SK-N-DZ (cell line): Measurements from ENCODE around the gene HTATIP2.
"Not testable (repeated sequence)": the region's sequence is repeated elsewhere in the genome, so short reads cannot be mapped to it uniquely, and the experiment has no call there.

ENCODE experiments used
- DNase-seq: peaks from one replicate; pipeline ENCODE4 v3.0.0-alpha.2; 2015; ENCODE audit warnings: low spot score

HTATIP2 gene

DNA sequence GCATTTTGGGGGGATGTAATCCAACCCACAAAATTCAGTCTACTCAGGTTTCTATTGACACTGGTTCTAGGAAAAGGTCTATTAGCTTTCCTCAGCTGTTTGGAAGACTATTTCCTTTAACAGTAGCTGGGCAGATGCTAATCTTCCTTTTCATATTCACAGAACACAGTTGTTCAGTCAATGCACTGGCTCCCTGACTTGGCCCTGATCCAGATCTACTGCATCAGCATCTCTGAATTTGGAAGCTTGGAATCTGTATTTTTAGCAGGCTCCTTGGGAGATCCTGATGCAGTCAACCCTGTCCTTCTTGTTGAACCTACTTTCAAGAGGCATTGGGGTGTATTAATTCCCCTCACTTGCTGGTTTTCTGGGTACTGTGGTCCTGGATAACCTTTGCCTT lies 6.3 kb downstream of the HTATIP2 start:
- DNase-seq = no peak

DNA sequence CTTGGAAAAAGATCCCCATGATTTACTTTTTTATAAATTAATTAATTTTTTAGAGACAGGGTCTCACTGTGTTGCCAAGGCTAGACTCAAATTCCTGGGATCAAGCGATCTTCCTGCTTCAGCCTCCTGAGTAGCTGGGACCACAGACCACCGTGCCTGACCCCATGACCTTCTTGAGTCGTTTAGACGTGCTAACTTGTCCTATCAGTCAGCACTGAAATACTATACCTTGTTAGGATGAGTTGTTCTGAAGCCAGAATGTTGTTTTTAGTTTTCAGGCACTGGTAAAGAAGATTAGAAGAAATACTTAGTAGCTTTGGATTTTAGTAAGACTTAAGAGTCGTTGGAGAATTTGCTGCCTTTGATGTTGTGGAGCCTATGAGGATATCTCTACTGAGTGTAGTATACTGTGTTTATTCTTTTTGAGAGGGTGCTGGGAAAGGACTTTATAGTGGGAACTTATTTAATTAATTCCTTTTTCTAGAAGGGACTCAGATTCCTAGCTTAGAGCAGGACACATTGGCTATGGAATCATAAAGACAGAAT lies 8.6 kb downstream of the HTATIP2 start:
- no peak for DNase-seq

GRCh38 chr11:20373147-20373546 lies 9.6 kb downstream of the HTATIP2 start:
- DNase-seq = no peak

DNA sequence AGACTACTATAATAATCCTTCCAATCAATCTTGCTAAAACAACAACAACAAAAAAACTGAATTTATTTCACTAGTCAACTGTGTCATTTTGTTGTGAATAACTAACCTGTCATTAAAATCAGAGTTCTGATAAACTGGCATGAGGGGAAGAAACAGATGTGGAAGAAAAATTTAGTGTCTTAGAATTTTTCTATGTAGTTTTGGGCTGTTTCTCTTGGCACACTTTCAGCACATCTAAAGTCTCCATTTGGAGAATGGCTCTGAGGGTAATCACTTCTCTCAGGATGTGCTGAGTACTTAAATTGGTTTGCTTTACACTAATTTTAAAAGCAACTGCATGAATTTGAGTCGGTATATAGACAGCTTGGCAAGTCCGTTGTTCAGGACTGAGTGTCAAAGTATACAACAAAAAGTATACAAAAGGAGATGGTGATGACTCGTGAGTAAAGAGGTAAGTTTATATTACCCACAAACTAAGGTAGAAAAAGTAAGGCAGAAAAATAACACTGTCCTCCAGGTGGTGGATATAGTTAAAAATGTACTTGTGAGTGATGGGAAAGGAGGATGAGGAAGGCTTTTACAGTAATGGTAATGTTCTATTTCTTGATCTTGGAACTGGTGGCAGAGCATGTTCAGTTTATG lies 10.2 kb downstream of the HTATIP2 start:
- no peak for DNase-seq

DNA sequence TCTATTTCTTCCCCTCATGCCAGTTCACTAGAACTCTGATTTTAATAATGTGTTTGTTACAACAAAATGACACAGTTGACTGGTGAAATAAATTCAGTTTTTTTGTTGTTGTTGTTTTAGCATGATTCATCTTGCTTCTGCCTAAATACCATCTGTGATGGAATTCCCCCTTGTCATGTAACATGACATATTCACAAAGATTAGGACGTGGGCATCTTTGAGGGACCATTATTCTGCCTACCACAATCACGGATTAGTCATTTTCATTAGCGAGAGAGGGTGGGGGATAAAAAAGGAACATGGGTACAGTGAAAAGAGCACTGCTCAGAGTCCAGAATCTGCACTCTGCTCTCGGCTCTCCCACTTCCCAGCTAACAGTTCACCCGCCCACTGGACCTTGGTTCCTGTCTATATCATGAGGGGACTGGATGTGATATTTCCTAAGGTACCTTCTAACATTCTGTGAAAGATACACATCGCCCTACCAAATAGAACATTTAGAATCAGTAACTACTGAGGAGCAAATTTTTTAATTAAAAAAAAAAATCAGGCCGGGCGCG lies 11.3 kb downstream of the HTATIP2 start:
- no peak for DNase-seq

GRCh38 chr11:20376162-20376730 lies 12.7 kb downstream of the HTATIP2 start:
- DNase-seq = no peak

- DNase-seq = not testable (repeated sequence)
These were observed 22.5 kb downstream of the HTATIP2 start for GRCh38 chr11:20385996-20386395.

DNA sequence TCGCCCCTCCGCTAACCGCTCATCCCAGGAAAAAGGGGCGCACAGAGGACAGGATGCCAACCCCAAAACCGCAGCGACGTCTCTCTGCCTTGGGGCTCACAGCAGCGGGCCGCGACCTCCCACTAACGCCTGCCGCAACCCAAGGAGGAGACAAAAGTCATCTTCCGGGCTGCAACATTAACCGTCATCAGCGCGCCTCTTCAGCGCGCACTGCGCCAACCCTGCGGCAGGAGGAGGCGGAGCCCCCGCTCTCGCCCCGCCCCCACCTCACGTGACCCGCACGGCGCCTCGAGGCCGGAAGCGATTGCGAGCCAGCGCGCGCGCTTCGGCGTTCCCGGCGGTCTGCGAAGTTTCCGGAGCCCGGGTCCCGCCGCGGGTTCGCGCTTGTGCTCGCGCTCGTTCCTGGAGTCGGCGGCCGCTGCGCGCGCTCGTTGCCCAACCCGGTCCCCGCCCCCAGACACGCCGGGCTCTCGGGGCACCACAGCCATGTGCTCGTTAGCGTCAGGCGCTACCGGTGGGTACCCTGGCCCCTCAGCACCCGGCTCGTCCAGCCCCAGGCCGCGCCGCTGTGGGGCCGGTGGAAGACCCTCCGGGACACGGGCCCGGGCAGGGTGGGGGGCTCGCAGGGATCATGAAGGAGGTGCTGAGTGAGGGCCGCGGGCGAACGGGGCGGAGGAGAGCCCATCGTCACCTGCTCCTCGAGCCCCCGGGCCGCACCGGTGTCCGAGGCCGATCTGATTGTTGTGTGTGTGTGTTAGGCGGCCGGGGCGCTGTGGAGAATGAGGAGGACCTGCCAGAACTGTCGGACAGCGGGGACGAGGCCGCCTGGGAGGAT lies 24.0 kb downstream of the HTATIP2 start, which contains the start of gene PRMT3:
Gene PRMT3 (plus strand): TSS at position 456 of the 835 bp plus-strand sequence. CDS start 31 bp downstream, at position 487.
- peak; percentile 90 for DNase-seq

DNA sequence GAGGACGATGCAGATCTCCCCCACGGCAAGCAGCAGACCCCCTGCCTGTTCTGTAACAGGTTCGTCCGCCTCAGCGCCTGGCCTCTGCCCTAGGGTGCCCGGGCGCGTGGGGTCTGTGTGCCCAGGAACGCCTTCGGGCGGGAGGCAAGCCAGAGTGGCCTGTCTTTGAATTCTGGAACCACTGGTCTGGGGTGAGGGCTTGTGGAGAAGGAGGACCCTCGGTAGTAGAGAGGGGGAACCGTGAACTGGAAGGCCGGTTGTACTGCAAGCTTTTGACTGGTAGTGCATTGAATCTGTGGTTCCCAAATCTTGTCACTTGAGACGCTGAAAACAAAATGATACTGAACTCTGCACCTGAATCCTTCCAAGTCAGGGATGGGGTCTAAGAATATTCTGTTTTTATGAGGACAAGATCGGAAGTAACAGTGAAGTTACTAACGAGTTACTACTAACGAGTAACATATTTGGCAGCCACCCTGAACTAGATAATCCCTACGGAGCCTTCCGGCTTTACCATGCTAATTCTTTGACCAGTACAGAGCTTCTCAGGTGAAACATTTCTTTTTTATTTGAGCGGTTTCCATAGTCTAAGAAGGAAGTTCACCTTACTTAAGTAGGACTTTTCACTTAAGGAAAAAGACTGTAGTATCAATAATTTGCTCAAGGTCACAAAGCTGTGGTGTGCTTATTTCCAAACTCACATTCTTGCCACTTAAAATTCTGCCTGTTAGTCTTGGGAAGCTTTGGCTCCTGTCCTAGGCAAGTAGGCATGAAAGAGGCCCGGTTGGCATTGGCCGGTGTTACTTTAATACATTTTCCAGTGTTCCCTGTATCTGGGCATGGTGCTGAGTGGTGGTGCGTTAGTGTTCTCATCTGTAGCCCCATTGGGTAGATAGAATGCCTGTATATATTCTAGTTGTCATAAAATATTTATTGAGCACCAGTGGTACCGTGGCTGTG lies 24.9 kb downstream of the HTATIP2 start:
- no peak for DNase-seq

DNA sequence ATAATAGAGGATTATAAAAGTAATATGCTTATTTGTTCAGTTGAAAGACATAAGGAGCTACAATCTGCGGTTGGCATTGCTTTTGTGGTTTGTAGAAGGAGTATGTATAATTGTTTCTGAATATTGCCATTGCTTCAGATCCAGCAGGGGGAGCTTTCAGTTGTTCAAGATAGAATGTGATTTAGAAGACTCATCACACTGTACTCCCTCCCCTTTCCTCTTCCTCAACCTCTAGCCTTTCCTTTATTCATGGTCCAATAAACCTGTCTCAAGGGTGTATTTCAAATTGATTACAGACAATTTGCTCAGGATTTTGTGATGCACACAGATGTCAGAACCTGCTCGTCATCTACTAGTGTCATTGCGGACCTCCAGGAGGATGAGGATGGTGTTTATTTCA lies 33.8 kb downstream of the HTATIP2 start:
- peak; percentile 68 for DNase-seq

GRCh38 chr11:20399498-20399897 lies 36.0 kb downstream of the HTATIP2 start:
- DNase-seq = no peak

DNA sequence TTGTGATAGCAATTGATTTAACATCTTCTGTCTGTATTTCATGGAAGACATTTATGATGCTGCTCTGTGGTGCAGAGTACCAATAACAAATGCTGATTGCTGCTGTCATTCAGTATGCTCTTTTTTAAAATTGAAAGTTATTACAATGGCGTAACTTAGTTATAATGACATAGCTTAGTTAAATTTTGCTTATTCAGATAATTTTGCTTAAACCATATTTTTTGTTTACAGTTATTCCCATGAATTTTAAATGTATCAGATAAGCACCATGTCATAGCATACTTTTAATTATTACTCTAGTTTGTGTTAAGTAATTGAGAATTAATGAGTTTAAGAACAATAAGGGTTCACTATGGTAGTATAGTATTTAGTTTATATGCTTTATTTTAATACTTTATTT lies 39.5 kb downstream of the HTATIP2 start:
- no peak for DNase-seq

- no peak for DNase-seq
These were observed 43.0 kb downstream of the HTATIP2 start for GRCh38 chr11:20406484-20406883.

DNA sequence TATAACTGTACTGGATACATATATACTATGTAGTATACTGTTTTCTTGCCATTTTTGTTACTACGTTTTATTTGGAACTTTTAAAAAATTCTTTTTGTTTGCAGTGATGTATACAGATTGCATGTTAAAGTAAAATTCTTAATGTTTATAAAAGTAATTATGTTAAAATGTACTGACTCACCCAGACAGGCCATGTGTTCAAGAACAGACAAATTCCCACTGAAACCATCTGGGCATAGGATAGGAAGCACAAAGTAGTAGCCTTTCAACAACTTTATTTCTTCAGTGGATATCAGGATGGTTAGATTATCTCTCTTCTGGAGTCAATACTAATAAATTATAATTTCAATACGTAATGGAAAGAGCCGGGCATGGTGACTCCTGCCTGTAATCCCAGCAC lies 43.8 kb downstream of the HTATIP2 start:
- DNase-seq = no peak

GRCh38 chr11:20415432-20415831 lies 51.9 kb downstream of the HTATIP2 start:
- no peak for DNase-seq

DNA sequence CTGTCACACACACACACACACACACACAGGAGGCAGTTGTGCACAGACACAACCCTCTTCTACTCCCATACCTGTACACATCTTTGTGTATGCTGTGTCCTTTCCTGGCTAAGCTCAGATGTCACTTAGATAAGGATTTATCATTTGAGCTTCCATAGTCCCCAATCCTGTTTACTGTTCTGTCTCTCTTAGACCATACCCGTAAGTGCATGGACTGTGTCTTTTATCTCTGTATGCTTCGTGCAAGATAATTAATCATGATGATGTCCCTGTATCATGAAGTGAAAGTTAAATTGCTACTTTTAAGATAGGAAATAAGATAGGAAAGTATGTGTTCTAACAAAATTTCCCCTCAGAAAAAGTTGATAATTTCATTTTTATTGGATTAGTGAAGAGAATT lies 54.3 kb downstream of the HTATIP2 start:
- peak; percentile 68 for DNase-seq

DNA sequence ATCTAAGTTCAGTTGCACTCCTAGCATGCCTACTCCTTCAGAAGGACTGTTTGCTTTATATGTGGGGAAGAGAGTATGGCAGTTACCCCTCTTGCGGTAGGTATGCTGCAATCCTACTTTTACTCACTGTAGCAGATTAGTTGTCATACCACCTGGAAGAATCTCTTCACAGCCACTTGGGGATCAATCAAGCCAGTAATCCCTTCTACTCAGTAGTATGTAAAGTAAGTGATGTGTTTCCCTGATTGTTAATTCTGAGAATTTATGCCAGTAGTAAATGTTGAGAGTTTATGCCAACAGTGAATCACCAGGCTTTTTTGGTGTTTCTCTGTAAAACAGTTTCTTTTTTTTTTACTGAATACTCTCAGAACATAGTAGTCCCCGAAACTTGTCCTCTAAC lies 58.4 kb downstream of the HTATIP2 start:
- no peak for DNase-seq

DNA sequence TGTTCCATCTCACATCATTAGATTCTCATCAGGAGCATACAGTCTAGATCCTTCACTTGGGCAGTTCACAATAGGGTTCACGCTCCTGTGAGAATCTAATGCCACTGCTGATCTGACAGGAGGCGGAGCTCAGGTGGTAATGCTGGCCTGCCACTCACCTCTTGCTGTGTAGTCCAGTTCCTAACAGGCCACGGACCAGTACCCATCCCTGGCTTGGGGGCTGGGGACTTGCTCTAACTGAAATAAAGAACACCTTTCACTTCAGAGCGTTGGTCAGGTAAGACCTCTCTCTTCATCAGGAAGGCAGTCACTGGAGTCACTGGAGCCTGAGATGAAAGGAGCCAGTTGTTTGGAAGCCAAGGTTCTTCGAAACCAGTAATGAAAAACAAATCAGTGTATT lies 65.7 kb downstream of the HTATIP2 start:
- no peak for DNase-seq
